Measurements from ENCODE around the gene SYTL3.

- TF ChIP-seq EZH2 (IDR thresholded peaks at IDR 0.05; ENCODE audit: low read length) (no peak), CTCF (optimal IDR thresholded peaks at IDR 0.05 in 1 of 3, IDR thresholded peaks at IDR 0.05 in 1 of 3, conservative IDR thresholded peaks at IDR 0.05 in 1 of 3; ENCODE audit: extremely low read depth in 1 of 3, insufficient read depth in 2 of 3, low read length in 3 of 3) (no peak)
These were observed 21.3 kb upstream of the SYTL3 start for GRCh38 chr6:158628542-158628941.

Measured in keratinocyte (primary cell).